ENCODE data around the gene SLFN13. TPM values are rescaled to one million over a fixed set of nuclear protein-coding genes. Genes with fewer than 3 reads are reported as not detected.
"Not testable (repeated sequence)": the region's sequence is repeated elsewhere in the genome, so short reads cannot be mapped to it uniquely, and the experiment has no call there.

Gene SLFN13
- total RNA-seq, 1 experiment from 2014 or later: 10.1 TPM

DNA sequence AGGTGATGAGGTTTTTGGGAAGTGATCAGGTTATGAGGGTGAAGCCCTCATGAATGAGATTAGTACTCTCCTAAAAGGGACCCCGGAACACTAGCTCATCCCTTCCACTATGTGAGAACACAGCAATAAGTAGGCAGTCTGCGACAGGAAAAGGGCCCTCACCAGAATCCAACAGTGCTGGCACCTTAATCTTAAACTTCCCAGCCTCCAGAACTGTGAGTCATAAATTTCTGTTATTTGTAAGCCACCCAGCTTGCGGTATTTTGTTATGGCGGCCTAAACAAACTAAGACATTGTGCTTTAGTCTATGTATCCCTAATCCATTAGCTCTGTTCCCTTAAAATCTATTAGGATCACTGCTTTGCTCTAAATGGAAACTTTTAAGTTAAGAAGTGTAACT is 24.8 kb downstream of the SLFN13 start:
- H4K8ac ChIP-seq (replicated peaks; ENCODE audit: insufficient read length, low read depth, low read length): no peak overlapping the region
- no peak overlapping the region for H3K4ac ChIP-seq (ENCODE audit: low read depth, low read length)
- no peaks in the 10 kb centered on the region for H3K79me1 ChIP-seq (ENCODE audit: insufficient read depth, low read depth, low read length, poor library complexity, severe bottlenecking)
- H4K5ac ChIP-seq (ENCODE audit: insufficient read length, low read depth, low read length): no peak overlapping the region
- H3K14ac ChIP-seq (ENCODE audit: insufficient read depth, low read length): no peak overlapping the region
- H2BK15ac ChIP-seq (ENCODE audit: low read depth, low read length): no peak overlapping the region
- H3K56ac ChIP-seq (ENCODE audit: insufficient read length, low read depth, low read length): no peak overlapping the region
- no peak overlapping the region for H3K27ac Mint-ChIP-seq
- no peaks in the 10 kb centered on the region for H3K23me2 ChIP-seq (ENCODE audit: insufficient read length, low read depth, low read length, poor library complexity, severe bottlenecking)
- H4K91ac ChIP-seq (ENCODE audit: insufficient read length, low read depth, low read length): no peak overlapping the region
- H3K79me2 ChIP-seq (ENCODE audit: insufficient read depth, low read length): peaks cover 2% of the 10 kb centered on the region
- H2AFZ ChIP-seq (ENCODE audit: low read length): no peak overlapping the region
- no CpG with 5 or more reads among the region's 4 CpGs for WGBS (ENCODE audit: extremely low coverage, insufficient read length, low lambda C conversion rate)
- peaks cover 0 to 21% (median 0%) of the 10 kb centered on the region in 3 experiments; a peak in 2 of 7 replicates for H3K36me3 Mint-ChIP-seq (ENCODE audit: insufficient read depth in 1 of 3, low read depth in 3 of 3)
- TF ChIP-seq, protein P1, sequence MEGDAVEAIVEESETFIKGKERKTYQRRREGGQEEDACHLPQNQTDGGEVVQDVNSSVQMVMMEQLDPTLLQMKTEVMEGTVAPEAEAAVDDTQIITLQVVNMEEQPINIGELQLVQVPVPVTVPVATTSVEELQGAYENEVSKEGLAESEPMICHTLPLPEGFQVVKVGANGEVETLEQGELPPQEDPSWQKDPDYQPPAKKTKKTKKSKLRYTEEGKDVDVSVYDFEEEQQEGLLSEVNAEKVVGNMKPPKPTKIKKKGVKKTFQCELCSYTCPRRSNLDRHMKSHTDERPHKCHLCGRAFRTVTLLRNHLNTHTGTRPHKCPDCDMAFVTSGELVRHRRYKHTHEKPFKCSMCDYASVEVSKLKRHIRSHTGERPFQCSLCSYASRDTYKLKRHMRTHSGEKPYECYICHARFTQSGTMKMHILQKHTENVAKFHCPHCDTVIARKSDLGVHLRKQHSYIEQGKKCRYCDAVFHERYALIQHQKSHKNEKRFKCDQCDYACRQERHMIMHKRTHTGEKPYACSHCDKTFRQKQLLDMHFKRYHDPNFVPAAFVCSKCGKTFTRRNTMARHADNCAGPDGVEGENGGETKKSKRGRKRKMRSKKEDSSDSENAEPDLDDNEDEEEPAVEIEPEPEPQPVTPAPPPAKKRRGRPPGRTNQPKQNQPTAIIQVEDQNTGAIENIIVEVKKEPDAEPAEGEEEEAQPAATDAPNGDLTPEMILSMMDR (conservative IDR thresholded peaks at IDR 0.05): no peak
- no peak overlapping the region for H3K9ac ChIP-seq (ENCODE audit: extremely low read depth, insufficient read length, low read length)
- H3K9me3 ChIP-seq (ENCODE audit: control insufficient read depth, low read depth, low read length): no peaks in the 10 kb centered on the region
- H3K18ac ChIP-seq (ENCODE audit: insufficient read length, low read depth, low read length): no peak overlapping the region
- no peaks in the 10 kb centered on the region for H4K20me1 ChIP-seq (ENCODE audit: control insufficient read depth, insufficient read depth, insufficient read length)
- no peak overlapping the region for H2BK5ac ChIP-seq (ENCODE audit: insufficient read length, low read length)
- no peaks in the 10 kb centered on the region for H3K9me3 Mint-ChIP-seq
- H3K4me1 Mint-ChIP-seq: peaks cover 10 to 11% of the 10 kb centered on the region in 2 experiments
- H2BK12ac ChIP-seq (ENCODE audit: insufficient read length, low read depth, low read length): no peak overlapping the region
- H3K27me3 ChIP-seq (ENCODE audit: insufficient read depth, low read length): no peaks in the 10 kb centered on the region
- H2BK20ac ChIP-seq (ENCODE audit: low read depth, low read length, poor library complexity, severe bottlenecking): no peak overlapping the region
- no peak overlapping the region for H3K4me2 ChIP-seq (ENCODE audit: insufficient read depth, insufficient read length, low read length)
- H2BK120ac ChIP-seq (ENCODE audit: low read depth, low read length, poor library complexity, severe bottlenecking): no peak overlapping the region
- H3T11ph ChIP-seq (ENCODE audit: low read length): no peak overlapping the region
- no peak for DNase-seq
- no peak overlapping the region for H3K23ac ChIP-seq (ENCODE audit: insufficient read length, low read depth, low read length)
- H3K4me1 ChIP-seq (ENCODE audit: insufficient read depth, low read length): no peaks in the 10 kb centered on the region; the same call in 1 of the 2 replicates
- no peak overlapping the region for H3K27ac ChIP-seq (ENCODE audit: insufficient read length, low read depth, low read length)
- H3K27me3 Mint-ChIP-seq (ENCODE audit: low read depth): no peaks in the 10 kb centered on the region
- H2AK5ac ChIP-seq (ENCODE audit: insufficient read length, low read length): no peak overlapping the region
- no peak overlapping the region for H3K4me3 Mint-ChIP-seq

DNA sequence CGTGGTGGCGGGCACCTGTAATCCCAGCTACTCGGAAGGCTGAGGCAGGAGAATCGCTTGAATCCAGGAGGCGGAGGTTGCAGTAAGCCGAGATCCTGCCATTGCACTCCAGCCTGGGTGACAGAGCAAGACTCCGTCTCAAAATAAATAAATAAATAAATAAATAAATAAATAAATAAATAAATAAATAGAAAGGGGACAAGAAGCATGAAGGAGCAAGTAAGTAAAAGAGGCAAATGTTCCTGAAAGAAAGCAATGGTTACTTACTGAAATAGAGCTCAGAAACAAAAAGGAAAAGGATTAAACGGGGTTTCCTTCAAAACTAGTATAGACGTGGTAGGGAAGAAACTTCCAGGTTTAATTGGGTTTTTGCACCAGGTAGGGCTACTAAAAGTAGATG is 27.5 kb downstream of the SLFN13 start:
- not testable (repeated sequence) for H3K27ac ChIP-seq (ENCODE audit: insufficient read length, low read depth, low read length); H3K4me1 Mint-ChIP-seq; H3K9me3 ChIP-seq (ENCODE audit: control insufficient read depth, low read depth, low read length); DNase-seq; H4K5ac ChIP-seq (ENCODE audit: insufficient read length, low read depth, low read length); H3K27me3 ChIP-seq (ENCODE audit: insufficient read depth, low read length); H3K23me2 ChIP-seq (ENCODE audit: insufficient read length, low read depth, low read length, poor library complexity, severe bottlenecking); H4K8ac ChIP-seq (replicated peaks; ENCODE audit: insufficient read length, low read depth, low read length); H4K20me1 ChIP-seq (ENCODE audit: control insufficient read depth, insufficient read depth, insufficient read length); H2BK120ac ChIP-seq (ENCODE audit: low read depth, low read length, poor library complexity, severe bottlenecking); H2AK5ac ChIP-seq (ENCODE audit: insufficient read length, low read length); H3K27ac Mint-ChIP-seq; H3K9ac ChIP-seq (ENCODE audit: extremely low read depth, insufficient read length, low read length); H2BK15ac ChIP-seq (ENCODE audit: low read depth, low read length); H3K23ac ChIP-seq (ENCODE audit: insufficient read length, low read depth, low read length); H3K56ac ChIP-seq (ENCODE audit: insufficient read length, low read depth, low read length); H3K79me1 ChIP-seq (ENCODE audit: insufficient read depth, low read depth, low read length, poor library complexity, severe bottlenecking); H3K4me2 ChIP-seq (ENCODE audit: insufficient read depth, insufficient read length, low read length); H2BK12ac ChIP-seq (ENCODE audit: insufficient read length, low read depth, low read length); H3T11ph ChIP-seq (ENCODE audit: low read length); H3K4ac ChIP-seq (ENCODE audit: low read depth, low read length); H2BK20ac ChIP-seq (ENCODE audit: low read depth, low read length, poor library complexity, severe bottlenecking); H3K27me3 Mint-ChIP-seq (ENCODE audit: low read depth); H3K18ac ChIP-seq (ENCODE audit: insufficient read length, low read depth, low read length); H4K91ac ChIP-seq (ENCODE audit: insufficient read length, low read depth, low read length); H3K4me3 Mint-ChIP-seq; H2AFZ ChIP-seq (ENCODE audit: low read length); H2BK5ac ChIP-seq (ENCODE audit: insufficient read length, low read length); H3K14ac ChIP-seq (ENCODE audit: insufficient read depth, low read length); H3K79me2 ChIP-seq (ENCODE audit: insufficient read depth, low read length); H3K4me1 ChIP-seq (ENCODE audit: insufficient read depth, low read length); H3K9me3 Mint-ChIP-seq
- H3K36me3 Mint-ChIP-seq (ENCODE audit: insufficient read depth in 1 of 3, low read depth in 3 of 3): peaks cover 0 to 23% (median 0%) of the 10 kb centered on the region in 3 experiments; a peak in 2 of 7 replicates
- WGBS (ENCODE audit: extremely low coverage, insufficient read length, low lambda C conversion rate): no CpG with 5 or more reads among the region's 9 CpGs

Measured in H9 (cell line).